Ishikawa (cell line): Measurements from ENCODE around the gene ARSA.

Source experiments
- CEBPB ChIP-seq: IDR thresholded peaks from 2 replicates; pipeline ENCODE4 v1.6.1; 2012
- CREB1 ChIP-seq: IDR thresholded peaks from 2 replicates; pipeline ENCODE4 v1.6.1; 2012; ENCODE audit warnings: low read depth
- EGR1 ChIP-seq: IDR thresholded peaks from 2 replicates; pipeline ENCODE4 v1.6.1; 2012
- EP300 ChIP-seq: IDR thresholded peaks from 2 replicates; pipeline ENCODE4 v1.6.1; 2012; ENCODE audit warnings: borderline replicate concordance
- FOXM1 ChIP-seq: IDR thresholded peaks from 2 replicates; pipeline ENCODE4 v1.6.1; 2012; ENCODE audit warnings: low read depth, borderline replicate concordance
- MAX ChIP-seq: IDR thresholded peaks from 2 replicates; pipeline ENCODE4 v1.6.1; 2012
- NFIC ChIP-seq: IDR thresholded peaks from 2 replicates; pipeline ENCODE4 v1.6.1; 2012
- RAD21 ChIP-seq: IDR thresholded peaks from 2 replicates; pipeline ENCODE4 v1.6.1; 2012; ENCODE audit warnings: low read depth
- TAF1 ChIP-seq: IDR thresholded peaks from 2 replicates; pipeline ENCODE4 v1.6.1; 2012; ENCODE audit warnings: low read depth, mild to moderate bottlenecking
- TCF12 ChIP-seq: IDR thresholded peaks from 2 replicates; pipeline ENCODE4 v1.6.1; 2012; ENCODE audit warnings: low read depth
- TEAD4 ChIP-seq: IDR thresholded peaks from 2 replicates; pipeline ENCODE4 v1.6.1; 2012
- YY1 ChIP-seq: IDR thresholded peaks from 2 replicates; pipeline ENCODE4 v1.6.1; 2012; ENCODE audit warnings: low read depth
- ZBTB7A ChIP-seq: IDR thresholded peaks from 2 replicates; pipeline ENCODE4 v1.6.1; 2012; ENCODE audit warnings: low read depth
- TF ChIP-seq, protein P1 (sequence below): IDR thresholded peaks from 2 replicates; pipeline ENCODE4 v1.6.1; 2012
- TF ChIP-seq, protein P2 (sequence below): IDR thresholded peaks from 2 replicates; pipeline ENCODE4 v1.6.1; 2012; ENCODE audit warnings: low read depth, mild to moderate bottlenecking

The ARSA gene

DNA sequence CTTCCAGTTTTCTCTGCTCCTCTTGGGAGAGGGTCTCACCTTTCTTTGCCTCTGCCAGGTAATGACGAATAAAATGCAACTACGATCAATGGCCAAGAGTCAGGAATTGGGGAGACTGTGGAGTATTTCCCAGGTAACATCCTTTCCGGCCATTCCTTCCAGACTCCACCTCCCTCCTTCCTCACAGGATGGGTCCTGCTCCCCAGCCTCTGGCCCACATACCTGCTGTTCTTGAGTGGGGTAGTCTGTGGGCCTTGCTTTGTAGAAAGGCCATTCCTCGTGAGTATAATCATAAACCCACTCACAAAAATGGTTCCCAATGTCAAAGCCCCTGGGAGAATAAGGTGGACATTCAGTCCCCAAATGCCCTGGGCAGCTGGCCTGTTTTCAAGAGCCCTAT, 48.2 kb downstream of the ARSA start:
- no peak for TF ChIP-seq TEAD4
- no peak for TF ChIP-seq YY1
- TF ChIP-seq, protein P1, sequence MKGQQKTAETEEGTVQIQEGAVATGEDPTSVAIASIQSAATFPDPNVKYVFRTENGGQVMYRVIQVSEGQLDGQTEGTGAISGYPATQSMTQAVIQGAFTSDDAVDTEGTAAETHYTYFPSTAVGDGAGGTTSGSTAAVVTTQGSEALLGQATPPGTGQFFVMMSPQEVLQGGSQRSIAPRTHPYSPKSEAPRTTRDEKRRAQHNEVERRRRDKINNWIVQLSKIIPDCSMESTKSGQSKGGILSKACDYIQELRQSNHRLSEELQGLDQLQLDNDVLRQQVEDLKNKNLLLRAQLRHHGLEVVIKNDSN = no peak
- no peak for TF ChIP-seq ZBTB7A
- no peak for TF ChIP-seq MAX
- TF ChIP-seq FOXM1 = no peak
- TF ChIP-seq TCF12 = no peak
- no peak for TF ChIP-seq TAF1
- no peak for TF ChIP-seq CEBPB
- no peak for TF ChIP-seq EP300

GRCh38 chr22:50578776-50579310, 49.1 kb downstream of the ARSA start:
- no peak for TF ChIP-seq FOXM1
- TF ChIP-seq CREB1 = no peak
- TF ChIP-seq TAF1 = no peak
- no peak for TF ChIP-seq RAD21
- TF ChIP-seq TCF12 = no peak

DNA sequence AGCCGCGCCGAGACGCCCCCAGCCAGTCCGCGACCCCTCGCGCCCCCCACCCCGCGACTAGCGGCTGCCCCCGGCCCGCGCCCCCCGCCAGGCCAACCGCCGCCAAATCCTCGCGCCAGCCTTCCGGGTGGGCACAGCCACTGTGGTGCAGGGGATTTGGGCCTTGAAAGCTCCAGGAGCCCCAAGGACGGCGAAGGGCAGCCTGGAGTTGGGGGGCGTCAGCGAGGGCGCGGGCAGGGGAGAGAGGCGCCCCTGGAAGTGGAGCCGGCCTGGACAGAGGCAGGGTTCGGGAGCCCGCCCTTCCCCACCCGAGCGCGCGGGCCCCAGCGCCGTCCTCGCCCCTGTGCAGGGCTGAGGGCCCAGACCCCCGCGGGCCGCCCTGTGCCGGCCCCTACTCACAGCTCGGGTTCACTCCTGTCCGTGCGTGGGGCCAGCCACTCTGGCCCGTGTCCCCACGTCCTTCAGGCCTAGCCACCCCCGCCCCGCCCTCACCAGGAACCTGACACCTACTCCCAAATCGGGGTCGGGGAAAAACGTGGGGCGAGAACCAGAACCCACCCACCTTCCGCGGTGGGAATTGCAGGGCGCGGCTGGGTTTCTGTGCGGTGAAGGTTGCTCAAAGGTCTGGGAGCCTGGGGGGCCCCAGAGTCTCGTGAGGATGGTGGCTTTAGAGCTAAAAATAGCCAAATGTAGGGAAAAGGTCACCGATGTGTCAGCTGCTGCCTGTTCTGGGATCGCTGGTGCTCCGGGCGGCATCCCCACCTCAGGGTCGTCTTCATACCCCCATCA, 49.8 kb downstream of the ARSA start, which contains the start of gene CPT1B:
TSS of gene CPT1B (minus strand) at position 441 of the 789 bp plus-strand sequence. CDS start 512 bp downstream, outside the sequence.
- TF ChIP-seq TAF1 = no peak
- TF ChIP-seq FOXM1 = no peak
- no peak for TF ChIP-seq EP300
- TF ChIP-seq, protein P2, sequence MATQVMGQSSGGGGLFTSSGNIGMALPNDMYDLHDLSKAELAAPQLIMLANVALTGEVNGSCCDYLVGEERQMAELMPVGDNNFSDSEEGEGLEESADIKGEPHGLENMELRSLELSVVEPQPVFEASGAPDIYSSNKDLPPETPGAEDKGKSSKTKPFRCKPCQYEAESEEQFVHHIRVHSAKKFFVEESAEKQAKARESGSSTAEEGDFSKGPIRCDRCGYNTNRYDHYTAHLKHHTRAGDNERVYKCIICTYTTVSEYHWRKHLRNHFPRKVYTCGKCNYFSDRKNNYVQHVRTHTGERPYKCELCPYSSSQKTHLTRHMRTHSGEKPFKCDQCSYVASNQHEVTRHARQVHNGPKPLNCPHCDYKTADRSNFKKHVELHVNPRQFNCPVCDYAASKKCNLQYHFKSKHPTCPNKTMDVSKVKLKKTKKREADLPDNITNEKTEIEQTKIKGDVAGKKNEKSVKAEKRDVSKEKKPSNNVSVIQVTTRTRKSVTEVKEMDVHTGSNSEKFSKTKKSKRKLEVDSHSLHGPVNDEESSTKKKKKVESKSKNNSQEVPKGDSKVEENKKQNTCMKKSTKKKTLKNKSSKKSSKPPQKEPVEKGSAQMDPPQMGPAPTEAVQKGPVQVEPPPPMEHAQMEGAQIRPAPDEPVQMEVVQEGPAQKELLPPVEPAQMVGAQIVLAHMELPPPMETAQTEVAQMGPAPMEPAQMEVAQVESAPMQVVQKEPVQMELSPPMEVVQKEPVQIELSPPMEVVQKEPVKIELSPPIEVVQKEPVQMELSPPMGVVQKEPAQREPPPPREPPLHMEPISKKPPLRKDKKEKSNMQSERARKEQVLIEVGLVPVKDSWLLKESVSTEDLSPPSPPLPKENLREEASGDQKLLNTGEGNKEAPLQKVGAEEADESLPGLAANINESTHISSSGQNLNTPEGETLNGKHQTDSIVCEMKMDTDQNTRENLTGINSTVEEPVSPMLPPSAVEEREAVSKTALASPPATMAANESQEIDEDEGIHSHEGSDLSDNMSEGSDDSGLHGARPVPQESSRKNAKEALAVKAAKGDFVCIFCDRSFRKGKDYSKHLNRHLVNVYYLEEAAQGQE = no peak
- no peak for TF ChIP-seq CEBPB
- TF ChIP-seq CREB1 = no peak
- TF ChIP-seq ZBTB7A = no peak
- no peak for TF ChIP-seq TCF12
- TF ChIP-seq YY1 = no peak
- TF ChIP-seq TEAD4 = no peak
- TF ChIP-seq, protein P1 = no peak
- TF ChIP-seq MAX = no peak
- TF ChIP-seq EGR1 = no peak
- no peak for TF ChIP-seq NFIC

DNA sequence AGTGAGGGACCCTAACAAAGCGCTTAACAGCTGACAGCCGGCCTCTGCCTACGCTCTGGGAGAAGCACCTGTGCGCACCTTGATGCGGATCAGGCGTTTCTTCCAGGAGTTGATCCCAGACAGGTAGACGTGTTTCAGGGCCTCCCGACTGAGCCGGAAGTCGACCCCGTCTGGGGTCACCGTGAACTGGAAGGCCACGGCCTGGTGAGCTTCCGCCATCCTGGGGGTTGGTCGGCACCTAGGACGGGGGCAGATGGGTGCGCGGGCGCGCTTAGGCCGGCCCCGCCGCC, 50.3 kb downstream of the ARSA start:
- TF ChIP-seq MAX = no peak
- TF ChIP-seq CREB1 = no peak
- TF ChIP-seq TEAD4 = no peak
- no peak for TF ChIP-seq NFIC
- TF ChIP-seq, protein P1 = no peak
- no peak for TF ChIP-seq RAD21
- no peak for TF ChIP-seq TCF12
- no peak for TF ChIP-seq ZBTB7A
- no peak for TF ChIP-seq EP300
- TF ChIP-seq EGR1 = no peak
- TF ChIP-seq, protein P2 = no peak
- no peak for TF ChIP-seq YY1
- TF ChIP-seq TAF1 = no peak
- TF ChIP-seq CEBPB = no peak
- TF ChIP-seq FOXM1 = no peak
